HT1080 (cell line): Measurements from ENCODE around the gene TRAPPC14. TPM values are rescaled to one million over a fixed set of nuclear protein-coding genes. Genes with fewer than 3 reads are reported as not detected.
"Not testable (repeated sequence)": the region's sequence is repeated elsewhere in the genome, so short reads cannot be mapped to it uniquely, and the experiment has no call there.

ENCODE experiments used
- DNase-seq: peaks from one replicate; pipeline ENCODE4 v3.0.0-alpha.2; 2015; ENCODE audit warnings: low read depth
- total RNA-seq: library from RNA; depleted of rRNA; stranded (reverse); fragments of >200 nt; shearing (Covaris generic); gene quantifications from 2 replicates; pipeline ENCODE4 v1.2.3, GENCODE V29; 2014

TRAPPC14 gene
- total RNA-seq, 1 experiment from 2014 or later = 17.4 TPM

GRCh38 chr7:100154651-100155491 lies 3.7 kb downstream of the TRAPPC14 start:
- no peak for DNase-seq

- DNase-seq = no peak
Measured at GRCh38 chr7:100153708-100154535, 4.6 kb downstream of the TRAPPC14 start.

- no peak for DNase-seq
Measured at GRCh38 chr7:100152937-100153666, 5.4 kb downstream of the TRAPPC14 start.

GRCh38 chr7:100152404-100152803 lies 6.1 kb downstream of the TRAPPC14 start:
- no peak for DNase-seq

DNA sequence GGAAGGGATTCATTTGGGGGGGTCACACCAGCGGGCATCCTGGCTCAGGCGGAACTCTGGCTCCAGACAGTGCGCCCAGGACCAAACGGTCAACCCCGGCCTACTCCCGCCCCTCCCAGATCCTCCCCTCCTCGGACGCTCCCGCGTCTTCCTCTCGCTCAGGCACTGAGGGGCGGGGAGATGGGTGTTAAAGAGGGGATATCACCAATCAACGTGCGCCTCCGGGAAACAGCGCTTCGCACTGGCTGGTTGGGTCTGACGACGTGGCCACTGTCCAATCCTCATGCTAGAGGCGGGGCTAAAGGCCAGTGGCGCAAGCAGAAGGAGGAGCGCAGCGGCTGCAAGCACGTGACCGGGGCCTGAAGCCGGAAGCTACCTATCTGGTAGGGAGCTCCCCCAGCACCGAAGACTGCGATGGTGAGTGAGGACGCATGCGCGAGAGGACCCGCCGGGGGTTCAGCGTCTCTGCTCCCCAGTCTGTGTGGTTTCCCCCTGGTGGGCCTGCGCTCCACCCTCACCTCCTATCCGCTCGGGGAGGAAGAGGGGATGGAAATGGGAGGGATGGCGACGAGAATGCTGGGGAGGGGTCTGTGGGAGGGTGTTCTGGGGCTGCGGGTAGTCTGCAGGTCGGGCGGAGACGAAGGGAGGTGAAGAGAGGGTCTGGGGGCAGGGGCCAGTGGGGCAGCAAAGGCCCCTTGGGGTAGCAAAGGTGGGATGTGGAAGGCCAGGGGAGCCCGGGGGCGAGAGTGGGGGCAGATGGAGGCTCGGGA lies 9.8 kb downstream of the TRAPPC14 start, which contains the start of gene LAMTOR4:
Gene LAMTOR4 (plus strand): TSS at position 360 of the 770 bp plus-strand sequence. CDS start 55 bp downstream, at position 415.
- DNase-seq = peak; percentile 99

DNA sequence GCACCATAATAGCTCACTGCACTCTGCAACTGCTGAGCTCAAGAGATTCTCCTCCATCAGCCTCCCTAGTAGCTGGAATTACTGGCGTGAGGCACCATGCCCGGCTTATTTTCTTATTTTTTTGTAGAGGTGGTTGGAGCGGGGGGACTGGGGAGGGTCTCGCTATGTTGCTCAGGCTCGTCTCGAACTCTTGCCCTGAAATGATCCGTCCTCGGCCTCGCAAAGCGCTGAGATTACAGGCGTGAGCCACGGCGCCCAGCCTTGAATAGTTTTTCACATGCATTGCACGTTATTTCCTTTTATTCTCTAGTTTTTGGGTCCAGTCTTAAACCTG lies 10.3 kb downstream of the TRAPPC14 start:
- no peak for DNase-seq

DNA sequence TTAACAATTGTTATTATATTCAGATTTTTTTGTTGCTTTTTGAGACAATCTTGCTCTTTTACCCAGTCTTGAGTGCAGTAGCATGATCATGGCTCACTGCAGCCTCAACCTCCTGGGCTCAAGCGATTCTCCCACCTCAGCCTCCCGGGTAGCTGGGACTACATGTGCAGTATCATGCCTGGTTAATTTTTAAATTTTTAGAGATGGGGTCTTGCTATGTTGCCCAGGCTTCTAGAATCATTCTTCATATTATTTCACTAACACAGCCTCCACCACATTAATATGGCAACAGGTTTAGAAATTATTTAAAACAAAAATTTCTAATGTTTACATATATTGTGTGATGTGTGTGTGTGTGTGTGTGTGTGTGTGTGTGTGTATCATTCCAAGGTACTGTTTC lies 11.2 kb downstream of the TRAPPC14 start:
- DNase-seq = no peak

DNA sequence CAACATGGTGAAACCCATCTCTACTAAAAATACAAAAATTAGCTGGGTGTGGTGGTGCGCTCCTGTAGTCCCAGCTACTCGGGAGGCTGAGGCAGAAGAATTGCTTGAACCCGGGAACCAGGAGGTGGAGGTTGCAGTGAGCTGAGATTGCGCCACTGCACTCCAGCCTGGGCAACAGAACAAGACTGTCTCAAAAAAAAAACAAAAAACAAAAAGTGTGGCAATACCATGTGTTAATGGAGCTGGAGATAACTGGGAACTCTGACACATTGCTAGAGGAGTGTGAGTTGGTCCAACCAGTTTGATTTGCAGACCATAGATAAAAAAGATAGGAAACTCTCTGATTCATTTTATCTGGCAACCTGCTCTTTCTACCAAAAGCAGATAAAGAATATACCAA lies 12.2 kb downstream of the TRAPPC14 start:
- DNase-seq = not testable (repeated sequence)

GRCh38 chr7:100142461-100142860 lies 16.1 kb downstream of the TRAPPC14 start:
- DNase-seq = no peak

GRCh38 chr7:100141555-100141949 lies 17.0 kb downstream of the TRAPPC14 start:
- DNase-seq = no peak

DNA sequence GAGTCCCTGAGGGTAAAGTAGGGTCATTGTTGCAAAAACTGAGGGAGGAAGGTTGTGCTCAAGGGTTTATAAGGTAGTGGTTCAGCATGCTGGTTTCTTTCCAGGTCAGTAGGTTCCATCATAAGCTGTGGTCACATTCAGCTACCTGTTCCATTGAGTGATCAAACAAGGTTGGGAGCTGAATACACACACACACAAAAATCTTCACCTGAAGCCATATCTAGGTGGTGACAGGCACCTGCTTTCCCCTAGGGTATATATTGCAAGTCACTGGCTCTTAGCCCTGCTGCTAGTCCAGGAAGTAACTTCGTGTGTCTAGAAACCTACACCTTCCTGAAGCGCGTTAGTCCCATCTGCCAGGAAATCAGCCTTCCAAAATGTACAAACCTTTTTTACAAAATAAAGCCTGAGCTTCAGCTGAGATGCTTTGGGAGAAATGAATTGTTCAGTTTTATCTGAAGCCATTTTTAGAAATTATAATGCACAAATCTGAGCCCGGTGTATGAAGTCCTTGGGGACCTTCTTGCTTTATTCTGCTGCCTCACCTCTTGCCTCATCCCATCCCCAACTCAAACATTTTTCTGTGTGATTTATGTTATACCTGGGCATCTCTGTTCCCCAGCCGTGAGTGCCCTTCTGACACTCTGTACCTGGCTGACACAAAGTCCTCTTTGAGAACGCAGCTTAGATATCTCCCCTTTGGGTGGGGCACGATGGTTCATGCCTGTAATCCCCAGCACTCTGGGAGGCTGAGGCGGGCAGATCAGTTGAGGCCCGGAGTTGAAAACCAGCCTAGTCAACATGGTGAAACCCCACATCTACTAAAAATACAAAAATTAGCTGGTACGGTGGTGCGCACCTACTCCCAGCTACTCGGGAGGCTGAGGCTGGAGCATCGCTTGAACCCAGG lies 20.4 kb downstream of the TRAPPC14 start:
- DNase-seq = no peak

GRCh38 chr7:100132697-100133151 lies 25.8 kb downstream of the TRAPPC14 start:
- DNase-seq = peak; percentile 65

- no peak for DNase-seq
Measured at GRCh38 chr7:100132126-100132525, 26.4 kb downstream of the TRAPPC14 start.

- peak; percentile 46 for DNase-seq
Measured at GRCh38 chr7:100130608-100131453, 27.7 kb downstream of the TRAPPC14 start.

GRCh38 chr7:100130220-100130607 lies 28.3 kb downstream of the TRAPPC14 start:
- DNase-seq = not testable (repeated sequence)

- no peak for DNase-seq
Measured at GRCh38 chr7:100128637-100128963, 29.9 kb downstream of the TRAPPC14 start.

DNA sequence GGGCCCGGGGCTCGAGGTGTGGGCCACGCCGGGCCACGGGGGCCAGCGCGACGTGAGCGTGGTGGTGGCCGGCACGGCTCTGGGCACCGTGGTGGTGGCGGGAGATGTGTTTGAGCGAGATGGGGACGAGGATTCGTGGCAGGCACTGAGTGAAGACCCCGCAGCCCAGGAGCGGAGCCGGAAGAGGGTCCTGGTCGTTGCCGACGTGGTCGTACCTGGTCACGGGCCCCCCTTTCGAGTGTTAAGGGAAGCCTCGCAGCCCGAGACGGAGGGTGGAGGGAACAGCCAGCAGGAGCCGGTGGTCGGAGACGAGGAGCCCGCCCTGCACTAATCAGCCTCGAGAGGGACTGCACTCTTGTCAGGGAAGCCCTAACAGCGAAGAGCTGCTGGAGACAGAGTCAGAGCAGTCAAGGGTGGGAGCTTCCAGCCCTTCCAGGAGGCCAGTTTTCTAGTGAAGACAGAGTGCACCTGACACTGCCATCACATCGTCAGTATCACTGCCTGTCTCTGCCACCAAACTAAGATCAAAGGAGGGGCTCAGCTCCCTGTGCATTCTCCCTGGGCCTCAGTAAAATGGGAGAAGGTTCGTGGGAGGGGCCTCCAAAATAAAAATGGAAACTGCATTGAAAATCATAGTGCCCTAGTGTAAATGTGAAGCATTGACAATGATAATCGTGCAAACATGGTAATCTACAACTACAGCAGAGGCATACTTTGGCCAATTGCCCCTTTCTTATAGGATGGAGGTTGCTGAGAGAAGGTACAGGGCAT lies 30.5 kb downstream of the TRAPPC14 start:
- no peak for DNase-seq
